Ishikawa (cell line): ENCODE data around the gene BCL7B.

Source experiments
- CREB1 ChIP-seq: IDR thresholded peaks from 2 replicates; pipeline ENCODE4 v1.6.1; 2012; ENCODE audit warnings: low read depth
- EGR1 ChIP-seq: IDR thresholded peaks from 2 replicates; pipeline ENCODE4 v1.6.1; 2012
- FOXM1 ChIP-seq: IDR thresholded peaks from 2 replicates; pipeline ENCODE4 v1.6.1; 2012; ENCODE audit warnings: low read depth, borderline replicate concordance
- MAX ChIP-seq: IDR thresholded peaks from 2 replicates; pipeline ENCODE4 v1.6.1; 2012
- NFIC ChIP-seq: IDR thresholded peaks from 2 replicates; pipeline ENCODE4 v1.6.1; 2012
- RAD21 ChIP-seq: IDR thresholded peaks from 2 replicates; pipeline ENCODE4 v1.6.1; 2012; ENCODE audit warnings: low read depth
- TEAD4 ChIP-seq: IDR thresholded peaks from 2 replicates; pipeline ENCODE4 v1.6.1; 2012
- YY1 ChIP-seq: IDR thresholded peaks from 2 replicates; pipeline ENCODE4 v1.6.1; 2012; ENCODE audit warnings: low read depth
- ZBTB7A ChIP-seq: IDR thresholded peaks from 2 replicates; pipeline ENCODE4 v1.6.1; 2012; ENCODE audit warnings: low read depth
- TF ChIP-seq, protein P1 (sequence below): IDR thresholded peaks from 2 replicates; pipeline ENCODE4 v1.6.1; 2012; ENCODE audit warnings: low read depth, mild to moderate bottlenecking

GRCh38 chr7:73586911-73587310 is 29.4 kb upstream of the BCL7B start:
- TF ChIP-seq, protein P1, sequence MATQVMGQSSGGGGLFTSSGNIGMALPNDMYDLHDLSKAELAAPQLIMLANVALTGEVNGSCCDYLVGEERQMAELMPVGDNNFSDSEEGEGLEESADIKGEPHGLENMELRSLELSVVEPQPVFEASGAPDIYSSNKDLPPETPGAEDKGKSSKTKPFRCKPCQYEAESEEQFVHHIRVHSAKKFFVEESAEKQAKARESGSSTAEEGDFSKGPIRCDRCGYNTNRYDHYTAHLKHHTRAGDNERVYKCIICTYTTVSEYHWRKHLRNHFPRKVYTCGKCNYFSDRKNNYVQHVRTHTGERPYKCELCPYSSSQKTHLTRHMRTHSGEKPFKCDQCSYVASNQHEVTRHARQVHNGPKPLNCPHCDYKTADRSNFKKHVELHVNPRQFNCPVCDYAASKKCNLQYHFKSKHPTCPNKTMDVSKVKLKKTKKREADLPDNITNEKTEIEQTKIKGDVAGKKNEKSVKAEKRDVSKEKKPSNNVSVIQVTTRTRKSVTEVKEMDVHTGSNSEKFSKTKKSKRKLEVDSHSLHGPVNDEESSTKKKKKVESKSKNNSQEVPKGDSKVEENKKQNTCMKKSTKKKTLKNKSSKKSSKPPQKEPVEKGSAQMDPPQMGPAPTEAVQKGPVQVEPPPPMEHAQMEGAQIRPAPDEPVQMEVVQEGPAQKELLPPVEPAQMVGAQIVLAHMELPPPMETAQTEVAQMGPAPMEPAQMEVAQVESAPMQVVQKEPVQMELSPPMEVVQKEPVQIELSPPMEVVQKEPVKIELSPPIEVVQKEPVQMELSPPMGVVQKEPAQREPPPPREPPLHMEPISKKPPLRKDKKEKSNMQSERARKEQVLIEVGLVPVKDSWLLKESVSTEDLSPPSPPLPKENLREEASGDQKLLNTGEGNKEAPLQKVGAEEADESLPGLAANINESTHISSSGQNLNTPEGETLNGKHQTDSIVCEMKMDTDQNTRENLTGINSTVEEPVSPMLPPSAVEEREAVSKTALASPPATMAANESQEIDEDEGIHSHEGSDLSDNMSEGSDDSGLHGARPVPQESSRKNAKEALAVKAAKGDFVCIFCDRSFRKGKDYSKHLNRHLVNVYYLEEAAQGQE: no peak
- no peak for TF ChIP-seq TEAD4
- no peak for TF ChIP-seq CREB1
- no peak for TF ChIP-seq EGR1
- TF ChIP-seq RAD21: no peak
- TF ChIP-seq FOXM1: no peak
- no peak for TF ChIP-seq ZBTB7A
- TF ChIP-seq YY1: no peak
- no peak for TF ChIP-seq MAX
- TF ChIP-seq NFIC: no peak
